Fibroblast of skin of left biceps (primary cell): ENCODE results near the gene ANKS4B.

Experiments used
- DNase-seq, 2 experiments: peaks; one replicate each; pipeline ENCODE4 v3.0.0-alpha.2; 2013; ENCODE audit warnings: low read depth in 2 of 2

Gene ANKS4B

GRCh38 chr16:21300309-21301167 lies 67.0 kb downstream of the ANKS4B start:
- peak; percentile 99 to 100 for DNase-seq

DNA sequence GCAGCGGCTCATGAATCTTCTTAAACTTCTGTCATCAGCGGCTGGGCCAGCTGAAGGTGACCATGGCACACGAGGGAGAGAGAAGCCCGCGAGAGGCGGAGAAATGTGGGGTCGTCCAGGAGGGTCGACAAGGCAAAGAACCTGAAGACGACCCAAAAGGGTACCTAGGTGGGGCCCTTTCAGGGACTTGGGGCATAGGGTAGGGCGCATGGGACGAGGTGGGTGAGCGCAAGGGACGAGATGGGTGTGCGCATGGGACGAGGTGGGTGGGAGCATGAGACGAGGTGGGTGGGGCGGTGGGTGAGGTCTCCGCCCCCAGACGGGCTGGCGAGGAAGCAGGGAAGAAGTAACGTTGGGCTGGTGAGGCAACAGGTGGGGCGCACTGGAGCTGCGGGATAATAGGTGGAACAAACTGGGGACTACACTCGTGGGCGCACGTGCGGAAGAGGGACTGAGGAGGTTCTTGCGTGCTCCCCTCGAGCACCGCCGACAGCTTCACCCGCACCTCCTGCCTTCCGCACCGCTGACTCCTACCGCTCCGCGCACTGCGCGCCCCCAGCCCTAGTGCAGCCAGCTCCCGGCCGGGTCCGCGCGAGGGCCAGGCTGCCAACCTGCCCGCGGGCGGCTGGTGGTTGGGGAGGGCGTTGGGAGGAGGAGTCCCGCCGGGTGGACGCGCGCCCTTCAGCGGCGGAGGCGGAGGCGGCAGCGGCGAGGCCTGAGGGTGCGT lies 67.8 kb downstream of the ANKS4B start:
- DNase-seq = no peak

DNA sequence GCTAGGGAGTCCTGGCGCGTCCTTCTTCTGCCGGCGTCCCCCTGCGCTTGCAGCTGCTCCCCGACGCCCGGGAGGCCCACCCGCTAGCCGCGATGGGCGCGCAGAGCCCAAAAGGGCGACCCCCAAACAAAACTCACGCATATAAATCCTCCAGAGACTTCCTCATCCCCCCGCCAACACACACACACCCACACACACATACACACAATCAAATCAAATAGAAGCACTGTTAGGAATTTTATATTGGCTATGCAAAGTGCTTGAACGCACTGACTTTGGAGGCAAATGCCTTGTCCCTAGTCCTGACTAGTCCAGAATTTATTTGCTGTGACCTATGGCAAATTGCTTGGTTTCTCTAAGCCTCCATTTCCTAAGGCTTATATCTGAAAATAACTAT lies 68.4 kb downstream of the ANKS4B start:
- no peak for DNase-seq

DNA sequence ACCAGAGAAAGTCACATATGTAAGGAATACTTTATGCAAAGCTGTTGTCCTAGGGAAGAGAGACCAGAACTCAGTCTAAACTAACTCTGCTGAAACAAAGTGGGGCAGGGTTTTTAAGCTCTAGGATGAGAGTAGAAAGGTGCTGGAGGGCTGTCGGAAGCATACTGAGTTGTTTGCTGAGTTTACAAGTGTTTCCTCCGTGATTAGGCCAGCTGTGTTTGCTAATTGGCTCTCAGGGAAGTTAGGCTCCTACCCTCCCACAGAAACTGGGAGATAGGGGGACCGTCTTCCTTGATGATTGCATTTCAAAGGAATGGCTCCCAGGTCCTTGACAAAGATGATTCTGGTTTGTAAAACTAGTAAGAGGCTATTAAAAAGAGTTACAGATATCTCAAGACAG lies 69.0 kb downstream of the ANKS4B start:
- DNase-seq = no peak

DNA sequence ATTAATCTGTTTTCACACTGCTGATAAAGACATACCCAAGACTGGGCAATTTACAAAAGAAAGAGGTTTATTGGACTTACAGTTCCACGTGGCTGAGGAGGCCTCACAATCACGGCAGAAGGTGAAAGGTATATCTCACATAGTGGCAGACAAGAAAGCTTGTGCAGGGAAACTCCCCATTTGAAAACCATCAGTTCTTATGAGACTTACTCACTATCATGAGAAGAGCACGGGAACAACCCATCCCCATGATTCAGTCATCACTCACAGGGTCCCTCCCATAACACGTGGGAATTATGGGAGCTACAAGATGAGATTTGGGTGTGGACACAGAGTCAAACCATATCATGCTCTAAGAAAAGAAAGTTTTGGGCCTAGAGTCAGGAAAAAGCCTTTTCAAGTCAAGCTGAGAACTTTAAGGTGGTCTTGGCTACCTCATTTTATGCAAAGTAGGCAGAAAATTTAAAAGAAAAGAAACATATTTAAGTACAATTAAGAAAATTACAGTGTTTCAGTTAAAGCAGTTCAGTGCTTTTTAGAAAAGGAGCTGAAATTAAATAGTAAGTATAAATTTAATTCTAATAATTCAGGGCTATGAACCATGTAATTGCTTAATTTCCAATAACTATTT lies 69.5 kb downstream of the ANKS4B start:
- DNase-seq = no peak
